Measurements from ENCODE around the gene INHBC. TPM values are rescaled to one million over a fixed set of nuclear protein-coding genes. Genes with fewer than 3 reads are reported as not detected.
"Not testable (repeated sequence)": the region's sequence is repeated elsewhere in the genome, so short reads cannot be mapped to it uniquely, and the experiment has no call there.

INHBC gene
- total and polyA plus RNA-seq, 7 donors: 0.05 to 0.21 (median 0.18) TPM; not detected in 4

DNA sequence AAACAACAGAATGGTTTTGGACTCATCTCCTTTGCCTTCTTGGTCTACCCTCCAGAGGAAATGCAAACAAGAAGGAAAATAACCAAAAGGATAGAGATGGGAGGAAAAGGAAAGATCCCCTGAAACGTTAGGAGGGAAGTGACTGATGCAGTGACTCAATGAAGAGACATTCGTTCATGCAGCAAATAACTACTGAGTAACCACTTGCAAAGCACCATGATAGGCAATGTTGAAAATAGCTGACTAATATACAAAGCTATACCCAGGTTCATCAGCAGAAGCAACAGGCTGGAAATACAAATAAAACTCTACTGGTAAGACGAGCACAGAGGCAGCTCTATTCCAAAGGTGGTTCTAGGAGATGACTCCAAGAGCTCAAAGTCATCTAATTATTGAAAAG, 45.6 kb upstream of the INHBC start:
- H3K4me1 ChIP-seq: peaks cover 14% of the 10 kb centered on the region
- no peak overlapping the region for H3K4me3 ChIP-seq
- 42 to 59% (median 52%) methylated on average over 3 of the region's 3 CpGs for WGBS, 3 donors
- H3K9me3 ChIP-seq: no peaks in the 10 kb centered on the region
- H3K27me3 ChIP-seq (ENCODE audit: insufficient read depth in 3 of 3, low read length in 2 of 3): no peaks in the 10 kb centered on the region
- intact Hi-C loops (cut with DNase I): no loop called here
- ATAC-seq: peak; percentile 52 to 90 (median 81)
- TF ChIP-seq, protein P1, sequence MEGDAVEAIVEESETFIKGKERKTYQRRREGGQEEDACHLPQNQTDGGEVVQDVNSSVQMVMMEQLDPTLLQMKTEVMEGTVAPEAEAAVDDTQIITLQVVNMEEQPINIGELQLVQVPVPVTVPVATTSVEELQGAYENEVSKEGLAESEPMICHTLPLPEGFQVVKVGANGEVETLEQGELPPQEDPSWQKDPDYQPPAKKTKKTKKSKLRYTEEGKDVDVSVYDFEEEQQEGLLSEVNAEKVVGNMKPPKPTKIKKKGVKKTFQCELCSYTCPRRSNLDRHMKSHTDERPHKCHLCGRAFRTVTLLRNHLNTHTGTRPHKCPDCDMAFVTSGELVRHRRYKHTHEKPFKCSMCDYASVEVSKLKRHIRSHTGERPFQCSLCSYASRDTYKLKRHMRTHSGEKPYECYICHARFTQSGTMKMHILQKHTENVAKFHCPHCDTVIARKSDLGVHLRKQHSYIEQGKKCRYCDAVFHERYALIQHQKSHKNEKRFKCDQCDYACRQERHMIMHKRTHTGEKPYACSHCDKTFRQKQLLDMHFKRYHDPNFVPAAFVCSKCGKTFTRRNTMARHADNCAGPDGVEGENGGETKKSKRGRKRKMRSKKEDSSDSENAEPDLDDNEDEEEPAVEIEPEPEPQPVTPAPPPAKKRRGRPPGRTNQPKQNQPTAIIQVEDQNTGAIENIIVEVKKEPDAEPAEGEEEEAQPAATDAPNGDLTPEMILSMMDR (IDR thresholded peaks at IDR 0.05): no peak
- no peak for DNase-seq
- H3K27ac ChIP-seq: peak overlapping the region; percentile 1
- H3K36me3 ChIP-seq (ENCODE audit: insufficient read depth in 1 of 2, low read depth in 1 of 2): peaks cover 2 to 37% of the 10 kb centered on the region in 2 donors

DNA sequence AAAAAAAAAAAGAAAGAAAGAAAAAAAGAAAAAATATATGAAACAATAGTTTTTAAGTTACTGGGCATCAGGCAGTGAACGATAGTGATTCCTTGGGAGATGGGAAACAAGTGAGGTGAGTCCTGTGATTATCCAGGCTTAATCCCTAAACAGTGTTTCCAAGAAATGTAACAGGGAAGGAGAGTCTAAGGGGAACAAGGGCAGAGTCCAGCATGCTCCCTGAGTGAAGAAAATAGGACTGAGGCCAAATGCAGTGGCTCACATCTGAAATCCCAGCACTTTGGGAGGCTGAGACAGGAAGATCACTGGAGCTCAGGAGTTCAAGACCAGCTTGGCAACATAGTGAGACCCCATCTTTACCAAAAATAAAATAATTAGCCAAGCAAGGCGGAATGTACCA, 44.4 kb upstream of the INHBC start:
- DNase-seq: no peak
- Histone ChIP-seq H3K27ac (peak overlapping the region; percentile 1), H3K9me3 (no peaks in the 10 kb centered on the region), H3K36me3 (ENCODE audit: insufficient read depth in 1 of 2, low read depth in 1 of 2) (peaks cover 2 to 48% of the 10 kb centered on the region in 2 donors), H3K4me1 (peaks cover 14% of the 10 kb centered on the region), H3K4me3 (no peak overlapping the region), H3K27me3 (ENCODE audit: insufficient read depth in 3 of 3, low read length in 2 of 3) (no peaks in the 10 kb centered on the region)
- TF ChIP-seq, protein P1 (IDR thresholded peaks at IDR 0.05): no peak
- intact Hi-C loops (cut with DNase I): no loop called here
- ATAC-seq: no peak
- 80 to 91% (median 87%) methylated on average over 2 of the region's 2 CpGs for WGBS, 3 donors

DNA sequence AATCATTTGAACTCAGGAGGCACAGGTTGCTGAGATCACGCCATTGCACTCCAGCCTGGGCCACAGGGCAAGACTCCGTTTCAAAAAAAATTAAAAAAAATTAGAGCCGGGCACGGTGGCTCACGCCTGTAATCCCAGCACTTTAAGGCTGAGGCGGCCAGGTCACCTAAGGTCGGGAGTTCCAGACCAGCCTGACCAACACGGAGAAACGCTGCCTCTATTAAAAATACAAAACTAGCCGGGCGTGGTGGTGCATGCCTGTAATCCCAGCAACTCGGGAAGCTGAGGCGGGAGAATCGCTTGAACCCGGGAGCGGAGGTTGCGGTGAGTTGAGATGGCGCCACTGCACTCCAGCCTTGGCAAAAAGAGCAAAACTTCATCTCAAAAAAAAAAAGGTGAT, 39.5 kb upstream of the INHBC start:
- H3K9me3 ChIP-seq: no peaks in the 10 kb centered on the region
- WGBS, 3 donors: 84 to 91% (median 90%) methylated on average over 18 of the region's 18 CpGs
- TF ChIP-seq, protein P1 (IDR thresholded peaks at IDR 0.05): no peak
- H3K27me3 ChIP-seq (ENCODE audit: insufficient read depth in 3 of 3, low read length in 2 of 3): no peaks in the 10 kb centered on the region
- intact Hi-C loops (cut with DNase I): no loop called here
- peaks cover 2 to 49% of the 10 kb centered on the region in 2 donors for H3K36me3 ChIP-seq (ENCODE audit: insufficient read depth in 1 of 2, low read depth in 1 of 2)
- peaks cover under 1% of the 10 kb centered on the region for H3K4me1 ChIP-seq
- ATAC-seq (no peak), DNase-seq (no peak)
- no peak overlapping the region for H3K4me3 ChIP-seq
- H3K27ac ChIP-seq: no peak overlapping the region

DNA sequence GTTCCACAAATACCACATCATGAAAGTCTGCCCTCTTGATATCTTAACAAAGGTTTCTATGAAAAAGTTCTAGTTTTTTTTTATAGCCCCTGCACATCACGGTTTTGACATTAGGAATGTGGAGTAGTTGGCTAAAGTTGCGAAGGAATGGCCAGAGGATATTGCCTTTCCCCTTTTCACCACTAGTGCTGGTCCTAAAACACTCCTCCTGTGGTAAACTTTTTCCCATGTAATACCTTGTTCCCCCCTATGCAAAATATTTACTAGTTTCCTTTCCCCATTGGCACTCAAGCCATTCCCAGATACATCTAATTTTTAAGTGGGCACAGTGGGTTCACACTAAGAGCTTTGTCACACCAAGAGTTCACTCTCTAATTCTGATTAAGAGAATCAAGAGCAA, 37.1 kb upstream of the INHBC start:
- TF ChIP-seq, protein P1 (IDR thresholded peaks at IDR 0.05): no peak
- Histone ChIP-seq H3K4me3 (no peak overlapping the region), H3K27ac (no peak overlapping the region), H3K36me3 (ENCODE audit: insufficient read depth in 1 of 2, low read depth in 1 of 2) (peaks cover 0 to 35% of the 10 kb centered on the region in 2 donors), H3K9me3 (no peaks in the 10 kb centered on the region), H3K27me3 (ENCODE audit: insufficient read depth in 3 of 3, low read length in 2 of 3) (no peaks in the 10 kb centered on the region), H3K4me1 (no peaks in the 10 kb centered on the region)
- 80 to 86% (median 86%) methylated on average over 2 of the region's 2 CpGs for WGBS, 3 donors
- DNase-seq (no peak), ATAC-seq (no peak)
- intact Hi-C loops (cut with DNase I): no loop called here

DNA sequence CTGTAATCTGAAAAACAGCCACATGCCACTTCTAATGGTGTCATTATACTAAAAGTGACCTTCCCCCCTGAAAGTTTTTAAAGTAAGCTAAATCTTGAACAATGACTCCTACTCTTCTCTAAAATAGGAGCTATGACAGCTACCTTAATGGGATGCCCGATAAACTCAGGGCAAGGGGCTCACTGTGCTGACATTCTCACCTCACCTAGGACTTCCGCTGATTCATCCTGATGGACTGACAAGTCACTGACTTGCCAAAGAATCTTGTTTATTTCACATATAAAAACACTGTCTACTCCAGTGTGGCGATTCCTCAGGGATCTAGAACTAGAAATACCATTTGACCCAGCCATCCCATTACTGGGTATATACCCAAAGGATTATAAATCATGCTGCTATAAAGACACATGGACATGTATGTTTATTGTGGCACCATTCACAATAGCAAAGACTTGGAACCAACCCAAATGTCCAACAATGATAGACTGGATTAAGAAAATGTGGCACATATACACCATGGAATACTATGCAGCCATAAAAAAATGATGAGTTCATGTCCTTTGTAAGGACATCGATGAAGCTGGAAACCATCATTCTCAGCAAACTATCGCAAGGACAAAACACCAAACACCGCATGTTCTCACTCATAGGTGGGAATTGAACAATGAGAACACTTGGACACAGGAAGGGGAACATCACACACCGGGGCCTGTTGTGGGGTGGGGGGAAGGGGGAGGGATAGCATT, 34.7 kb upstream of the INHBC start:
- peak in 1 of 4 donors; percentile 57 for ATAC-seq
- DNase-seq; H3K27me3 ChIP-seq (ENCODE audit: insufficient read depth in 3 of 3, low read length in 2 of 3); H3K4me3 ChIP-seq; H3K4me1 ChIP-seq; intact Hi-C loops (cut with DNase I); H3K27ac ChIP-seq; H3K9me3 ChIP-seq: not testable (repeated sequence)
- H3K36me3 ChIP-seq (ENCODE audit: insufficient read depth in 1 of 2, low read depth in 1 of 2): peaks cover 0 to 12% of the 10 kb centered on the region in 2 donors
- 87 to 94% (median 93%) methylated on average over 6 to 7 of the region's 7 CpGs for WGBS, 3 donors
